Measurements from ENCODE around the gene ZAP70. TPM values are rescaled to one million over a fixed set of nuclear protein-coding genes. Genes with fewer than 3 reads are reported as not detected.

ZAP70 gene
- total and polyA plus RNA-seq, 4 donors = 5.1 to 8.3 (median 5.5) TPM

DNA sequence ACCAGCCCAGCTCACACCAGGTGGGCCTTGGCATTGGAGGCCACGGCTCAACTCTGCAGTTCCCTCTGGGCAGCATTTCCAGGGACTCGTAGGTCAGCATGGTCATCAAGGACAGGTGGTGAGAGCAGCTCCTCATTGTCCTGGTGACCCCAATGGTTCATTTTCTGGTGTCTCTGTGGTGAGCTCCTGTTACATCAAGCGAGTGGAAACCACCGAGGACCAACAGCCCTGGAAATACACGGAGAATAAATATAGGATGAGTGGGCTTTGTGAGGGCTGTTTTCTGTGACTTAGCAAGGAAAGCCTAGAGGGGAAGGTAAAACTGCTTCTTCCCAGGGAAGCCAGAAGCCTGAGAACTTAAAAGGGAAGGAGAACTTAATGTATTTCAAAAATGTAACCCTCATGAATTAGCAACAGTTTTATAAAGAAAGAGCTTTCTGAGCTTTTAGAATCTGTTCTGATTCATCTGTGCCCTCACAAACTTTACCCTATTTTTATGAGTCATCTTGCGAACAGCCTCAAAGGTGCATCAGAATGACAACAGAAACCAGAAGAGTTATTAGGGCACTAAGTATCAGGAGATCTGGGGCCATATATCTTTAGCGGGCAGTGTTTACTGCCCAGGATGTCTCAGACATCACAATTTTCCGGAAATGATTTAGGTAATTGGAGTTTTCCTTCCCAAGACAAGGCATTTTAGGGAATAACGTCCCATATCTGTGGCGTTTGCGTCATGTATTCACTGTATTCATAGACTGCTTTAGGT, 25.1 kb upstream of the ZAP70 start:
- ATAC-seq (ENCODE audit: insufficient read depth, low FRiP score) = no peak
- 89 to 95% methylated on average over 10 to 11 of the region's 11 CpGs for WGBS, 2 donors
- no peak overlapping the region for H3K27ac ChIP-seq (ENCODE audit: low read depth in 1 of 2, low read length in 1 of 2)
- H3K9me3 ChIP-seq (ENCODE audit: control insufficient read depth in 4 of 4, insufficient read depth in 3 of 4, low read length in 3 of 4) = no peaks in the 10 kb centered on the region
- TF ChIP-seq, protein P1, sequence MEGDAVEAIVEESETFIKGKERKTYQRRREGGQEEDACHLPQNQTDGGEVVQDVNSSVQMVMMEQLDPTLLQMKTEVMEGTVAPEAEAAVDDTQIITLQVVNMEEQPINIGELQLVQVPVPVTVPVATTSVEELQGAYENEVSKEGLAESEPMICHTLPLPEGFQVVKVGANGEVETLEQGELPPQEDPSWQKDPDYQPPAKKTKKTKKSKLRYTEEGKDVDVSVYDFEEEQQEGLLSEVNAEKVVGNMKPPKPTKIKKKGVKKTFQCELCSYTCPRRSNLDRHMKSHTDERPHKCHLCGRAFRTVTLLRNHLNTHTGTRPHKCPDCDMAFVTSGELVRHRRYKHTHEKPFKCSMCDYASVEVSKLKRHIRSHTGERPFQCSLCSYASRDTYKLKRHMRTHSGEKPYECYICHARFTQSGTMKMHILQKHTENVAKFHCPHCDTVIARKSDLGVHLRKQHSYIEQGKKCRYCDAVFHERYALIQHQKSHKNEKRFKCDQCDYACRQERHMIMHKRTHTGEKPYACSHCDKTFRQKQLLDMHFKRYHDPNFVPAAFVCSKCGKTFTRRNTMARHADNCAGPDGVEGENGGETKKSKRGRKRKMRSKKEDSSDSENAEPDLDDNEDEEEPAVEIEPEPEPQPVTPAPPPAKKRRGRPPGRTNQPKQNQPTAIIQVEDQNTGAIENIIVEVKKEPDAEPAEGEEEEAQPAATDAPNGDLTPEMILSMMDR (IDR thresholded peaks at IDR 0.05; ENCODE audit: control extremely low read depth, extremely low read depth) = no peak
- H3K36me3 ChIP-seq (ENCODE audit: control insufficient read depth in 4 of 4, insufficient read depth in 4 of 4, low read length in 4 of 4) = no peaks in the 10 kb centered on the region
- H3K9ac ChIP-seq (ENCODE audit: insufficient read depth in 1 of 2, low read length in 2 of 2) = no peak overlapping the region
- no peaks in the 10 kb centered on the region for H3K27me3 ChIP-seq (ENCODE audit: control insufficient read depth in 3 of 3, insufficient read depth in 3 of 3, low read length in 2 of 3)
- no peak overlapping the region for H3K4me3 ChIP-seq
- DNase-seq = no peak
- no peaks in the 10 kb centered on the region for H3K4me1 ChIP-seq (ENCODE audit: control insufficient read depth in 5 of 5, insufficient read depth in 5 of 5, low read length in 5 of 5)

DNA sequence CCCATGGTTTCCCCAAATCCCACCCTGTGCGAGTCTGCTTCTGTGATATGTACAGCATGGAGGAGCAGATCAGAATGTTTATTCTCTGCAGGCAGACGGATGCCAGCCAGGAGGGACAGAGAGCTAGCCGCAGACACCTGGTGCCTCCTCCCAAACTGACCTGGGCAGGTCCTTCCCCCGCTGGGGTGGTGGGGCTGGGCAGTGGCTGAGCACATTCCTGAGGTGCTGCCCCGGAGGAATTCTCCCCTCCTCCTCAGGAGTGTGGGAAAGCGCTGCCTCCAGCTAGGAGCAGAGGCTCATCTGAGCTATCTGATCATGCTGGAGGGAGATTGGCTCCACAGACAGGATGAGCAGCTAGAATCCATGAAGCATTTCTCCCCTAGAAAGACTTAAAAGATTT, 22.2 kb upstream of the ZAP70 start:
- Histone ChIP-seq H3K4me3 (no peak overlapping the region), H3K36me3 (ENCODE audit: control insufficient read depth in 4 of 4, insufficient read depth in 4 of 4, low read length in 4 of 4) (no peaks in the 10 kb centered on the region), H3K4me1 (ENCODE audit: control insufficient read depth in 5 of 5, insufficient read depth in 5 of 5, low read length in 5 of 5) (no peaks in the 10 kb centered on the region), H3K27ac (ENCODE audit: low read depth in 1 of 2, low read length in 1 of 2) (no peak overlapping the region), H3K9ac (ENCODE audit: insufficient read depth in 1 of 2, low read length in 2 of 2) (no peak overlapping the region), H3K9me3 (ENCODE audit: control insufficient read depth in 4 of 4, insufficient read depth in 3 of 4, low read length in 3 of 4) (no peaks in the 10 kb centered on the region), H3K27me3 (ENCODE audit: control insufficient read depth in 3 of 3, insufficient read depth in 3 of 3, low read length in 2 of 3) (no peaks in the 10 kb centered on the region)
- WGBS, 2 donors = 61 to 88% methylated on average over 6 of the region's 6 CpGs
- DNase-seq = no peak
- ATAC-seq (ENCODE audit: insufficient read depth, low FRiP score) = no peak
- TF ChIP-seq, protein P1 (IDR thresholded peaks at IDR 0.05; ENCODE audit: control extremely low read depth, extremely low read depth) = no peak

DNA sequence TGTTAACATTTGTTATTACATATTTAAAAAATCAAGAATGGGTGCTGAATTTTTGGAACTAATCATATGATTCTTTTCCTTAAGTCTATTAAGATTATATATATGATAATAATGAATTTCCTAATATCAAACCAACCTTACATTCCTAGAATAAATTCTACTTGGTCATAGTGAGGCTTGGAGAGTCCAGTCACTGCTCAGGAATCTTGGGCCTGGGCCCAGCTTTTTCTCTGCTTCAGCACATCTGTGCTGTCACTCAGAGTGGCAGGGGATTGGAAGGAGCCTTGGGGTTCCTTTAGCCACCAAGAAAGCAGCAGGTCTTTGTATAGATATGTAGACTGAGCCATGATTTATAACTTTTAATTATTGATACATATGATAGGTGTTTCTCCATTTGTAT, 19.9 kb upstream of the ZAP70 start:
- Histone ChIP-seq H3K9me3 (ENCODE audit: control insufficient read depth in 4 of 4, insufficient read depth in 3 of 4, low read length in 3 of 4) (no peaks in the 10 kb centered on the region), H3K27me3 (ENCODE audit: control insufficient read depth in 3 of 3, insufficient read depth in 3 of 3, low read length in 2 of 3) (no peaks in the 10 kb centered on the region), H3K4me3 (no peak overlapping the region), H3K9ac (ENCODE audit: insufficient read depth in 1 of 2, low read length in 2 of 2) (no peak overlapping the region), H3K27ac (ENCODE audit: low read depth in 1 of 2, low read length in 1 of 2) (no peak overlapping the region), H3K4me1 (ENCODE audit: control insufficient read depth in 5 of 5, insufficient read depth in 5 of 5, low read length in 5 of 5) (no peaks in the 10 kb centered on the region), H3K36me3 (ENCODE audit: control insufficient read depth in 4 of 4, insufficient read depth in 4 of 4, low read length in 4 of 4) (no peaks in the 10 kb centered on the region)
- TF ChIP-seq, protein P1 (IDR thresholded peaks at IDR 0.05; ENCODE audit: control extremely low read depth, extremely low read depth) = no peak
- DNase-seq (no peak), ATAC-seq (ENCODE audit: insufficient read depth, low FRiP score) (no peak)

DNA sequence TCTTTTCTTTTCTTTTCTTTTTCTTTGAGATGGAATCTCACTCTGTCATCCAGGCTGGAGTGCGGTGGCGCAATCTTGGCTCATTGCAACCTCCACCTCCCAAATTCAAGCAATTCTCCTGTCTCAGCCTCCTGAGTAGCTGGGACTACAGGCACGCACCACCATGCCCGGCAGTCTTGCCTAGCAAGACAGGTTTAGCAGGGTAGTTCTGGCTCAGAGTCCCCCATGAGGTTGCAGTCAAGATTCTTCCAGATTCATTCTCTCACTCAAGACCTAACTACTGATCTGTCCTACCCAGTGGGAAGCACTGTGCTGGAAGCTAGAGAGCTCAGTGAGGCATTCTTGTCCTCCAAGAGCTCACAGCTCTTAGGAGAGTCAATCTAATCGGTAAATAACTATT, 17.6 kb upstream of the ZAP70 start:
- no peak overlapping the region for H3K4me3 ChIP-seq
- no peak for DNase-seq
- TF ChIP-seq, protein P1 (IDR thresholded peaks at IDR 0.05; ENCODE audit: control extremely low read depth, extremely low read depth) = no peak
- no peak overlapping the region for H3K27ac ChIP-seq (ENCODE audit: low read depth in 1 of 2, low read length in 1 of 2)
- no peaks in the 10 kb centered on the region for H3K36me3 ChIP-seq (ENCODE audit: control insufficient read depth in 4 of 4, insufficient read depth in 4 of 4, low read length in 4 of 4)
- no peaks in the 10 kb centered on the region for H3K9me3 ChIP-seq (ENCODE audit: control insufficient read depth in 4 of 4, insufficient read depth in 3 of 4, low read length in 3 of 4)
- no peak for ATAC-seq (ENCODE audit: insufficient read depth, low FRiP score)
- H3K27me3 ChIP-seq (ENCODE audit: control insufficient read depth in 3 of 3, insufficient read depth in 3 of 3, low read length in 2 of 3) = no peaks in the 10 kb centered on the region
- H3K9ac ChIP-seq (ENCODE audit: insufficient read depth in 1 of 2, low read length in 2 of 2) = no peak overlapping the region
- no peaks in the 10 kb centered on the region for H3K4me1 ChIP-seq (ENCODE audit: control insufficient read depth in 5 of 5, insufficient read depth in 5 of 5, low read length in 5 of 5)
- 93 to 94% methylated on average over 5 of the region's 5 CpGs for WGBS, 2 donors
